Keratinocyte (primary cell): Measurements from ENCODE around the gene RAB8A.

ENCODE experiments used
- CTCF ChIP-seq, 3 experiments: IDR thresholded peaks in 1 of 3; conservative IDR thresholded peaks in 1 of 3; optimal IDR thresholded peaks in 1 of 3; 2 replicates in 2 of 3; 3 replicates in 1 of 3; pipeline versions ENCODE3 to v1.5.1; 2011; ENCODE audit warnings: low read length in 3 of 3, mild to moderate bottlenecking in 3 of 3, moderate library complexity in 2 of 3, control low read depth in 1 of 3, inconsistent platforms in 1 of 3; ENCODE audit not compliant: insufficient read depth in 2 of 3; ENCODE audit errors: extremely low read depth in 1 of 3
- EZH2 ChIP-seq: IDR thresholded peaks from one replicate; pipeline ENCODE4 v1.6.1; 2012; ENCODE audit warnings: inconsistent platforms, mild to moderate bottlenecking, low read length, moderate library complexity

GRCh38 chr19:16098416-16098768, 13.3 kb upstream of the RAB8A start:
- TF ChIP-seq EZH2: no peak
- no peak for TF ChIP-seq CTCF (optimal IDR thresholded peaks at IDR 0.05 in 1 of 3, IDR thresholded peaks at IDR 0.05 in 1 of 3, conservative IDR thresholded peaks at IDR 0.05 in 1 of 3; ENCODE audit: extremely low read depth in 1 of 3, insufficient read depth in 2 of 3, low read length in 3 of 3)
